ENCODE measurements around the gene WWTR1. TPM values are rescaled to one million over a fixed set of nuclear protein-coding genes. Genes with fewer than 3 reads are reported as not detected.

The WWTR1 gene
- total and polyA plus RNA-seq, 2 experiments from 2014 or later, result 25.1 to 26.2 TPM

DNA sequence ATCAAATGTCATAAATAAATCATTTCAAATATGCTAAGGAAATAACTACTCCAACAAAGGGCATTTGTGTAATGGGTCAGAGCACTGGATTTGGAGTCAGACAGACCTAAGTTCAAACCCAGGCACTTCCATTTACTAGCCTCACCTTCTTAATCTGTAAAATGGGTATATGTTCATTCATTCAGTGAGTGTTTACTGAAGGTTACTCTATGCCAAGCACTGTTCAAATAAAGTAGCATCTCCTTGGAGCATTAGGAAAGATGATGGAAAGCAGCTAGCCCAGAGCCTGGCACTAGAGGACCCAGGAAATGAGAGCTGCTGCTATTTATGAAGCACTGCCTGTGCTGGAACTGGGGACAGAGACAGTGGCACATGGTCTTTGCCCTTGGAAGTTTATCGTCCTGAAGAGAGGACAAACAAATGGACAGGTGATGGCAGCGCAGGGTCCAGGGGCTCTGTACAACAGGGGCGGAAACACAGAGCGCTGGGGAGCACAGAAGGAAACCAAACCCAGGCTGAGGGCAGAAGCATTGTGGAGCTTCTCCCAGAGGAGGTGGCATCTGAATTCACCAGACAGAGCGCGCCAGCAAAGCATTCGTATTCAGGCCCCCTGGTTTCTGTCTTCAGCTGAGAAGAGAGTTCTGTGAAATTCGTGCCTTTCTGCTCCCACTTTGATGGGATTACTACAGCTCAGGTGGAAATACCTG lies 164.4 kb downstream of the WWTR1 start (continued):
- TF ChIP-seq, protein P1, sequence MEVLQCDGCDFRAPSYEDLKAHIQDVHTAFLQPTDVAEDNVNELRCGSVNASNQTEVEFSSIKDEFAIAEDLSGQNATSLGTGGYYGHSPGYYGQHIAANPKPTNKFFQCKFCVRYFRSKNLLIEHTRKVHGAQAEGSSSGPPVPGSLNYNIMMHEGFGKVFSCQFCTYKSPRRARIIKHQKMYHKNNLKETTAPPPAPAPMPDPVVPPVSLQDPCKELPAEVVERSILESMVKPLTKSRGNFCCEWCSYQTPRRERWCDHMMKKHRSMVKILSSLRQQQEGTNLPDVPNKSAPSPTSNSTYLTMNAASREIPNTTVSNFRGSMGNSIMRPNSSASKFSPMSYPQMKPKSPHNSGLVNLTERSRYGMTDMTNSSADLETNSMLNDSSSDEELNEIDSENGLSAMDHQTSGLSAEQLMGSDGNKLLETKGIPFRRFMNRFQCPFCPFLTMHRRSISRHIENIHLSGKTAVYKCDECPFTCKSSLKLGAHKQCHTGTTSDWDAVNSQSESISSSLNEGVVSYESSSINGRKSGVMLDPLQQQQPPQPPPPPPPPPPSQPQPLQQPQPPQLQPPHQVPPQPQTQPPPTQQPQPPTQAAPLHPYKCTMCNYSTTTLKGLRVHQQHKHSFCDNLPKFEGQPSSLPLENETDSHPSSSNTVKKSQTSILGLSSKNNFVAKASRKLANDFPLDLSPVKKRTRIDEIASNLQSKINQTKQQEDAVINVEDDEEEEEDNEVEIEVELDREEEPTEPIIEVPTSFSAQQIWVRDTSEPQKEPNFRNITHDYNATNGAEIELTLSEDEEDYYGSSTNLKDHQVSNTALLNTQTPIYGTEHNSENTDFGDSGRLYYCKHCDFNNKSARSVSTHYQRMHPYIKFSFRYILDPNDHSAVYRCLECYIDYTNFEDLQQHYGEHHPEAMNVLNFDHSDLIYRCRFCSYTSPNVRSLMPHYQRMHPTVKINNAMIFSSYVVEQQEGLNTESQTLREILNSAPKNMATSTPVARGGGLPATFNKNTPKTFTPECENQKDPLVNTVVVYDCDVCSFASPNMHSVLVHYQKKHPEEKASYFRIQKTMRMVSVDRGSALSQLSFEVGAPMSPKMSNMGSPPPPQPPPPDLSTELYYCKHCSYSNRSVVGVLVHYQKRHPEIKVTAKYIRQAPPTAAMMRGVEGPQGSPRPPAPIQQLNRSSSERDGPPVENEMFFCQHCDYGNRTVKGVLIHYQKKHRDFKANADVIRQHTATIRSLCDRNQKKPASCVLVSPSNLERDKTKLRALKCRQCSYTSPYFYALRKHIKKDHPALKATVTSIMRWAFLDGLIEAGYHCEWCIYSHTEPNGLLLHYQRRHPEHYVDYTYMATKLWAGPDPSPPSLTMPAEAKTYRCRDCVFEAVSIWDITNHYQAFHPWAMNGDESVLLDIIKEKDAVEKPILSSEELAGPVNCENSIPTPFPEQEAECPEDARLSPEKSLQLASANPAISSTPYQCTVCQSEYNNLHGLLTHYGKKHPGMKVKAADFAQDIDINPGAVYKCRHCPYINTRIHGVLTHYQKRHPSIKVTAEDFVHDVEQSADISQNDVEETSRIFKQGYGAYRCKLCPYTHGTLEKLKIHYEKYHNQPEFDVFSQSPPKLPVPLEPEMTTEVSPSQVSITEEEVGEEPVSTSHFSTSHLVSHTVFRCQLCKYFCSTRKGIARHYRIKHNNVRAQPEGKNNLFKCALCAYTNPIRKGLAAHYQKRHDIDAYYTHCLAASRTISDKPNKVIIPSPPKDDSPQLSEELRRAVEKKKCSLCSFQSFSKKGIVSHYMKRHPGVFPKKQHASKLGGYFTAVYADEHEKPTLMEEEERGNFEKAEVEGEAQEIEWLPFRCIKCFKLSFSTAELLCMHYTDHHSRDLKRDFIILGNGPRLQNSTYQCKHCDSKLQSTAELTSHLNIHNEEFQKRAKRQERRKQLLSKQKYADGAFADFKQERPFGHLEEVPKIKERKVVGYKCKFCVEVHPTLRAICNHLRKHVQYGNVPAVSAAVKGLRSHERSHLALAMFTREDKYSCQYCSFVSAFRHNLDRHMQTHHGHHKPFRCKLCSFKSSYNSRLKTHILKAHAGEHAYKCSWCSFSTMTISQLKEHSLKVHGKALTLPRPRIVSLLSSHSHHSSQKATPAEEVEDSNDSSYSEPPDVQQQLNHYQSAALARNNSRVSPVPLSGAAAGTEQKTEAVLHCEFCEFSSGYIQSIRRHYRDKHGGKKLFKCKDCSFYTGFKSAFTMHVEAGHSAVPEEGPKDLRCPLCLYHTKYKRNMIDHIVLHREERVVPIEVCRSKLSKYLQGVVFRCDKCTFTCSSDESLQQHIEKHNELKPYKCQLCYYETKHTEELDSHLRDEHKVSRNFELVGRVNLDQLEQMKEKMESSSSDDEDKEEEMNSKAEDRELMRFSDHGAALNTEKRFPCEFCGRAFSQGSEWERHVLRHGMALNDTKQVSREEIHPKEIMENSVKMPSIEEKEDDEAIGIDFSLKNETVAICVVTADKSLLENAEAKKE (CRISPR knock-in tag; IDR thresholded peaks at IDR 0.05), result no peak

DNA sequence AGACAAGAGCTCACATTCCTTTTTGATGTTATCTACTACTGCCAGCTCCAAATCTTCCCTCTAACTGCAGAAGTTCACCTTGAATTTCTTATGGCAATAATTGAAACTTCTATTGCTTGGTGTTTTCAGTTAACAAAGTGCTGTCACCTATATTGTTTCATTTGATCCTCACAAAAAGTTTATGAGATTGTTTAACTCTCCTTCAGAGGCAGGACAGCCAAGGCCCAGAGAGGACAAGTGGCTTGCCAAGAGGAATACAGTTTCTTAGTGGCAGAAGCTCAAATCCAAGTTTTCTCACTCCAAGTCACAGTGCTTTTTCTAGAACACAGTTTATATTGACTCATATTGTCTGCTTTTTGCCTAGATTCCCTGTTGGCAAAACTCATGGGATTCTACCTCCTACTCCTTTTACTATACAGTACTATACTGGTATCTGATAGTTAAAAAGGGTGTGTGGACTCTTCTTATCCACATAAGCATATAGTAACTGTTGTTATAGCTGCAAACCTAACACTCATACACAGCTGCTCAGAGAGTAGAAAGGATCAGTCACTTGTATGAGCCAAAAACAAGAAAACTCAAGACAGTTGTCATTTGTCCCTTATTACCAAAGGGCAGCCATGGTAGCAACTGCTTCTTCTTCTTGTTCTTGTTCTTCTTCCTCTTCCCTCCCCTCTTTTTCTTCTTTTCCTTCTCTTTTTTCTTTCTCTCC lies 167.4 kb downstream of the WWTR1 start:
- H3K4me1 ChIP-seq (ENCODE audit: insufficient read depth), result no peaks in the 10 kb centered on the region
- Mint-ChIP-seq H3K9me3 (no peaks in the 10 kb centered on the region), H3K27me3 (ENCODE audit: insufficient read depth, low read depth, poor library complexity) (peaks cover 7% of the 10 kb centered on the region), H3K27ac (no peak overlapping the region), H3K36me3 (ENCODE audit: low read depth) (no peaks in the 10 kb centered on the region), H3K4me3 (no peak overlapping the region), H3K4me1 (peaks cover 8% of the 10 kb centered on the region)
- no peak overlapping the region for H2AFZ ChIP-seq
- H3K79me2 ChIP-seq (replicated peaks; ENCODE audit: insufficient read depth), result no peaks in the 10 kb centered on the region
- no peak overlapping the region for H3K27ac ChIP-seq (ENCODE audit: low read depth)
- H3K4me3 ChIP-seq, result no peak overlapping the region
- H3K9me2 ChIP-seq (ENCODE audit: insufficient read depth), result 0 out of 2 replicates have a peak, but pooled peaks cover 6% of the 10 kb centered on the region
- no peak overlapping the region for H3K4me2 ChIP-seq
- no peaks in the 10 kb centered on the region for H3K27me3 ChIP-seq (ENCODE audit: insufficient read depth)
- no peaks in the 10 kb centered on the region for H3F3A ChIP-seq (replicated peaks; ENCODE audit: low read depth)
- DNase-seq (ENCODE audit: low spot score) (no peak), ATAC-seq (no peak)
- no peaks in the 10 kb centered on the region; the same call in 1 of the 2 replicates for H4K20me1 ChIP-seq (replicated peaks; ENCODE audit: insufficient read depth)
- H3K36me3 ChIP-seq (ENCODE audit: insufficient read depth), result no peaks in the 10 kb centered on the region
- TF ChIP-seq POLR2AphosphoS5 (IDR thresholded peaks at IDR 0.05; ENCODE audit: low read depth), result no peak
- TF ChIP-seq ZNF331 (CRISPR knock-in tag; IDR thresholded peaks at IDR 0.05; ENCODE audit: low read depth), result no peak
- TF ChIP-seq, protein P2, sequence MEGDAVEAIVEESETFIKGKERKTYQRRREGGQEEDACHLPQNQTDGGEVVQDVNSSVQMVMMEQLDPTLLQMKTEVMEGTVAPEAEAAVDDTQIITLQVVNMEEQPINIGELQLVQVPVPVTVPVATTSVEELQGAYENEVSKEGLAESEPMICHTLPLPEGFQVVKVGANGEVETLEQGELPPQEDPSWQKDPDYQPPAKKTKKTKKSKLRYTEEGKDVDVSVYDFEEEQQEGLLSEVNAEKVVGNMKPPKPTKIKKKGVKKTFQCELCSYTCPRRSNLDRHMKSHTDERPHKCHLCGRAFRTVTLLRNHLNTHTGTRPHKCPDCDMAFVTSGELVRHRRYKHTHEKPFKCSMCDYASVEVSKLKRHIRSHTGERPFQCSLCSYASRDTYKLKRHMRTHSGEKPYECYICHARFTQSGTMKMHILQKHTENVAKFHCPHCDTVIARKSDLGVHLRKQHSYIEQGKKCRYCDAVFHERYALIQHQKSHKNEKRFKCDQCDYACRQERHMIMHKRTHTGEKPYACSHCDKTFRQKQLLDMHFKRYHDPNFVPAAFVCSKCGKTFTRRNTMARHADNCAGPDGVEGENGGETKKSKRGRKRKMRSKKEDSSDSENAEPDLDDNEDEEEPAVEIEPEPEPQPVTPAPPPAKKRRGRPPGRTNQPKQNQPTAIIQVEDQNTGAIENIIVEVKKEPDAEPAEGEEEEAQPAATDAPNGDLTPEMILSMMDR (conservative IDR thresholded peaks at IDR 0.05; ENCODE audit: low read depth in 2 of 2), result no peak
- TF ChIP-seq EZH2 (IDR thresholded peaks at IDR 0.05; ENCODE audit: low read depth, unreplicated experiment), result no peak
- no peak for TF ChIP-seq STAT1 (IDR thresholded peaks at IDR 0.05; ENCODE audit: unreplicated experiment)
- TF ChIP-seq EZH2phosphoT487 (IDR thresholded peaks at IDR 0.05; ENCODE audit: unreplicated experiment), result no peak
- TF ChIP-seq, protein P3, sequence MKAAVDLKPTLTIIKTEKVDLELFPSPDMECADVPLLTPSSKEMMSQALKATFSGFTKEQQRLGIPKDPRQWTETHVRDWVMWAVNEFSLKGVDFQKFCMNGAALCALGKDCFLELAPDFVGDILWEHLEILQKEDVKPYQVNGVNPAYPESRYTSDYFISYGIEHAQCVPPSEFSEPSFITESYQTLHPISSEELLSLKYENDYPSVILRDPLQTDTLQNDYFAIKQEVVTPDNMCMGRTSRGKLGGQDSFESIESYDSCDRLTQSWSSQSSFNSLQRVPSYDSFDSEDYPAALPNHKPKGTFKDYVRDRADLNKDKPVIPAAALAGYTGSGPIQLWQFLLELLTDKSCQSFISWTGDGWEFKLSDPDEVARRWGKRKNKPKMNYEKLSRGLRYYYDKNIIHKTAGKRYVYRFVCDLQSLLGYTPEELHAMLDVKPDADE (IDR thresholded peaks at IDR 0.05), result no peak

Data from GM23338 (cell line).